COR-L47 (cell line): ENCODE measurements around the gene ZBED2.

ENCODE experiments used
- DNase-seq: peaks from one replicate; lab custom pipeline; 2025; lab: John Stamatoyannopoulos, UW

Gene ZBED2

DNA sequence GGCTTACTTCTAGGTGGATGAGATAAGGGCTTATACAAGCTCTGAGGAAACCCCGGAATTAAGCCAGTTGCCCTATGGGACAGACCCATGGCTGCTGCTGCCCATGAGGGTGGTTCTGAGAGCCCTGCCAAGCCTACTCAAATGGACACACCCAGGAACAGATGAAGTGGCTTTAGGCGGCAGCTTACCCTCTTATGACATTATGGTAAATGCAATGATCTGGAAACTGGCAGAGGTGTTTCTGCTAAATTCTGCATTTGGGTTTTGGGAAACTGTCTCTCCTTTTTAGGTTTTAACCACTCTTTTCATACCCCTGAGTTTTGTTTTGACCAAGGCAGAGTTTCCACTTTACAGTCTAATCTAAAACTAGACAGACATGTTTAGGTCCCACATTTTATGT lies 9.0 kb upstream of the ZBED2 start:
- no peak for DNase-seq

GRCh38 chr3:111603679-111604078 lies 8.5 kb upstream of the ZBED2 start:
- DNase-seq, result no peak

DNA sequence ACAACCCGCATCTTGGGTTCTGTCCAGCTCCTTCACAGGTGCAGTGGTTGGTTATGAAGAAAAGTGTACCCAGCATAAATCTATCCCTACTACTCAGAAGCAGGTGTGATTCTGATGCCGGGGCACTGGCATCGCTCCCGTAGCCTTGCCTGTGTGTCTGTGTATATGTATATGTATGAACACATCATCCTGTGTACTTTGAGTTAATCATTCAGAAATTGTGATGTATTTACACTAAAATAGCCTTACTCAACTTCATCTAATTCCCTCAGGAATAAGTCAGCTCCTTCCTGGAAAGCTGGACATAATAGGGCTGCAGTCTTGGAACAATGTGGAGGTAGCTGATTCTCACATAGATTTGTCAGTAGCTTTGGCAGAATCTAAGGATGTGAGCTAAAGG lies 6.7 kb upstream of the ZBED2 start:
- DNase-seq, result no peak

GRCh38 chr3:111598552-111598951 lies 3.4 kb upstream of the ZBED2 start:
- no peak for DNase-seq

DNA sequence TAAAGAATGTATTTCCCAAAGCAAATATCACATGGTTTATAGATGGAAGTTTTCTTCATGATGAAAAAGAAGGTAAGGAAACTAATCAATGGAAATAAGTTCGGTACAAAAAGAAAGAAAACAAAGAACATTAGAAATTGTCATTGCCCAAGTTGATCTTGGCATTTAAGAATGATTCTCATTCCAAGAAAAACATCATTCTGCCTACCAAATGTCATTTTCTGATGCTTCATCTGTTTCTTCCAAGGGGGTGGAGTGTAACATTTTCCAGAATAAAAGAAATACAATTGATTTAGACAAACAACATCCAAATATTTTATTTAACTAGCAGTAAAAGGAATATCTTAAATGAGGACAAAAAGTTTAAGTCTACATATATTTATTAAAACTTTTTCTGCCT lies 3.0 kb upstream of the ZBED2 start:
- DNase-seq, result no peak

GRCh38 chr3:111596328-111596727 lies 1.2 kb upstream of the ZBED2 start:
- no peak for DNase-seq

- DNase-seq, result no peak
Observed at GRCh38 chr3:111594781-111595180, 365 bp downstream of the ZBED2 start.

DNA sequence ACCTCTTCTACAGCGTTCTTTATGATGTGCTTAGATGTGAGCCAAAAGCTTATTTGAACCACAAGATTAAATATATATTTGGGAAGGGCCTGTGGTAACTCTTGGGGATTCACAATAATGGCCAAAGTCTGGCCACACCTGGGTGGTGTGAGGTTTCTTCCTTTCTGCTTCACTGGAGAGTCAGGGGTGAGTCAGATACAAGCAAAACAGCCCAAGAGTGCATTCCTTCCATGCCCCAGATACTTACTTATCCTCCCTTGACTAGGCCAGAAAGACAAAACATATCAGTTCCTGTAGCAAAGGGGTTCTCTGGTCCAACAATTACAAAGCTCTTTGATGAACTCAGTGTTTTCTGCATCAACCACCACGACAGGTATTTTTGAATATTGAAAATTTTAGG lies 941 bp downstream of the ZBED2 start:
- DNase-seq, result no peak

- no peak for DNase-seq
Observed at GRCh38 chr3:111593666-111594065, 1.5 kb downstream of the ZBED2 start.

GRCh38 chr3:111592936-111593335 lies 2.2 kb downstream of the ZBED2 start:
- DNase-seq, result no peak

DNA sequence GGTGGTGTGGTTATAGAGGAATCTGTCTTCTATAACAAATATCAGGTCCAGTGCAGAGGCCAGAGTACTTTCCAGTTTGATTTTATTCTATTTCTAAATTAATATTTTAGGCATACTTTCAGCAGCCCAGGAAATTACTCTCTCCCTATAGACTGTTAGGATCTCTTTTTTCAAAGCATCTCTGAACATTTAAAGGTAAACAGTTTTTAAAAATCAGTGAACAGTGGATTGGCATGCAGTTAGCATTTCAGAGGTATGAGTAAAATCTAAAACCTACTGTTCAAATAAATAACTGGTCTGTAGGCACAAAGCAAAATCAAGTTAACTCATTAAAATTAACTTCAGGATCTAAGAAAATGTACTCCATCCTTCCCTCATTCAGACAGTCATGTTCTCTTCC lies 3.0 kb downstream of the ZBED2 start:
- DNase-seq, result no peak

DNA sequence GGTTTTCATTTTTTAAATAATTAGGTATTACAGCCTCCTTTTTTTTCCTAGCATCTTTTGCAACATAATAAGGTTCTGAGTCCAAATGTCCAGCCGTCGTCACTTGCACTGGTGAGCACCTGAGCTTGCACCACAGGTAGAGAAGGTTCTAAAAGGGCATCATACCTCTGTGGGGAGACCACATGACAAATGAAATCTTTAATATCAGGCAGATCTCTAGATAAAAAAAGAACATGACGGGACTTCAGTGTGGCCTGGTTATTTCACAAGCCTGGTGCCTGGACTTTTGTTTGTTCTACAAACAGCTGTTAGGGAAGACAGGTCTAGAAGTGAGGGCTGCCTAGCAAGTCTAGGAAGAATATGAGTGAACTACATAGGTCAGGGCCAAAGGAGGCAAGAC lies 3.6 kb downstream of the ZBED2 start:
- no peak for DNase-seq

- DNase-seq, result no peak
Observed at GRCh38 chr3:111590143-111590491, 5.0 kb downstream of the ZBED2 start.

DNA sequence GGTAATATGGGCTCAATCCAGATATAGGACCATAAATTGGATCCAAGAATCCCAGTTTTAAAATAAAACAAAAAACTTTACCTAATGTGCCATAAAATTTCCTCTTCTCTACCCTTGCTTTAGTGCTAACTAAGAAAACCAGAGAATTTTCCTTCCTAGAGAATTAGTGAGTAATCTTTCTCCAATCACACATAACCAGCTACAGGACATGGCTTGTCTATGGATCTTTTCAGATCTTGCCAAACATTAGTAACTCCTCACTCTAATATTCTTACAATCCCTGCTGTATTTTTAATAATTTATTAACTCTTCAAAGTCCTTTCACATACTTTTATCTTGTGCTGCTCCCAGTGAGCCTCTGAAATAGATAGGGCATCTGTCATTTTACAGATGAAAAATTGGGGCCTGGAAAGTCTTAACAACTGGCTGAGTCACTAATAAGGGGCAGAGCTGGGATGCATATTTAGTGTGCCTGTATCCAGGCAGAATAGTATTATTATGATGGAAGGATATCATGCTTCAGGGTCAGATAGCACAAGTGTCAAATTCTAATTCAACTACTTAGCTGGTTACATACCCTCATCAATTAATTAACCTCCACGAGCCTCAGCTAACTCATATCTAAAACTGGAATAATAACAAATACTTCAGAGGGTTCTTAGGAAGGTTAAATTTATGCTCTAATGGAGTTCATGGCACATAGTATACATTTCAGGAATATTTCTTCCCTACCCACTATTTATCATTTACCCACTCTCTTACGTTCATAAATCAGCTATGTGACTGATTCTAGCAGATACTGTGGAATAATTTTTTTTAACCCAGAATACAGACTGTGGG lies 5.6 kb downstream of the ZBED2 start:
- DNase-seq, result no peak

DNA sequence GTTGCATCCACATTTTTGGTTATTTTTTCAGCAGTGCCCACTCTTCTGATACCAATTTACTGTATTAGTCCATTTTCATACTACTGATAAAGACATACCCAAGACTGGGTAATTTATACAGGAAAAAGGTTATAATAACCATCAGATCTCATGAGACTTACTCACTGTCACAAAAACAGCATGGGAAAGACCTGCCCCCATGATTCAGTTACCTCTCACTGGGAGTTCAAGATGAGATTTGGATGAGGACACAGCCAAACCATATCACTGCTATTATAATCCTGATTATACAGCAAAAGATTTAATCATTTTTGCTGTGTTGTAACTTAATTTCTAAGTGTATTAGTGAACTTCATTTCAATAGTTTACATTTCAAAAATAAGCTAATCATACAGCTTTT lies 6.6 kb downstream of the ZBED2 start:
- DNase-seq, result no peak

GRCh38 chr3:111585217-111585616 lies 9.9 kb downstream of the ZBED2 start:
- DNase-seq, result no peak

DNA sequence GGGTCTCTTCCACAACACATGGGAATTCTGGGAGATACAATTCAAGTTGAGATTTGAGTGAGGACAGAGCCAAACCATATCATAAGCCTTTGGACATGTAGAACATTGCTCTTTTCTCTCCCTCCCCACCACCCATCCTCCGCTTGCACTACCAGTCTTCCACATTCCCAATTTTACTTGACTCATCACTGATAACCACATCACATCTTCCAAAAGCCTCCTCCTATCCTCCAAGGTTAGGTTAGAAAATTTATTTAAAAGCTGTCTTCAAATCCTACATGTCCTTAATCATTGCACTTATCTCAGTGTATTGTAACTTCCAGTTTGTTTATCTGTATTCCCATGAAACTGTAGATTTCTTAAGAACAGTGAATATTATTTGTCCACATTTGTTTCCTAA lies 10.4 kb downstream of the ZBED2 start:
- DNase-seq, result no peak

DNA sequence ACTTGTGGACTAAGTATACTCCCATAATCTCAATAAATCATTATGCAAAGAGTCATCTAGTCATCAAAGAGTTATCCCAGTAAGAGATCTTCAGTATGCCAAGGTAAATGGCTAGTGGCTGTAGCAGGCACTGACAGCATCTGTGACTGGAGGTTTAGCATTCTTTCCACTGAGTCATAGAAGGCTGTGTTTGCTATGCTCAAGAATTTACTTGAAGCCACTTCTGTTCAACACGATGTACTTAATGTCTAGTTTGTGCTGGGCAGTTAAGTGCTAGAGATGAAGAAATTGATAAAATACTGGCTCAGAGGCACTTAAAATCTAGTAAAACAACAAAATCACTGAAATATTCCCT lies 13.0 kb downstream of the ZBED2 start:
- DNase-seq, result no peak

DNA sequence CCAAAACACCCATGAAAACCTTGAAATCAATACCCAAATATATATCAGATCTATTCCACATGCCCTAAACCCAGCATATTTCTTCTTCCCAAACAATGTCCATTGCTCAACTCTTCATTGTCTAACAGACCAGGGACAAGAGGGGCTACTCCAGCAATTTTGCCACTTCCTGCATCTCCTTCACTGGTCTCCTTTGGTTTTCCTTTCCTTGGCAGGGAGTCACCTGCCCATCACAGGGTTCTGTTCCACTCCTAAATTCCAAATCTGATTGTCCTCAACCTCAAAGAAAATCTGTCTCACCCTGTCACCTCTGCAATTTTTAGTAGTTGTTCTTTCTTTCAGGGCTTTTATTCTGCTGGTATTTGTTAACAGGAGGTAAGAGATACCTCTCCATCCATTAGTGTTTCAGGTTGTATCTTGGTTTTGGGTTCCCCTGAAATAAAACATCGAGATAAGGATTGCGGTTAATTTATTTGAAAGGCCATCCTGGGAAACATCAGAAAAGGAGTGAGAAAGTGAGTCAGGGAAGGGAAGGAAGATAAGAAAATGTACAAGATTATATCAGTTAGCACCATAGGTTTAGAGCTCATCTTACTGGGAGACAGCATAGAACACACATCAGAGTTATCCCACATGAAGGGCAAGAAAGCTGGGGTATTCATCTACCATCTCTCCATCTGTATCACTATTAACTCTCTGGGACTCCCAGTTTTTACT lies 13.6 kb downstream of the ZBED2 start:
- no peak for DNase-seq

GRCh38 chr3:111579495-111579894 lies 15.7 kb downstream of the ZBED2 start:
- DNase-seq, result no peak

GRCh38 chr3:111578867-111579266 lies 16.3 kb downstream of the ZBED2 start:
- no peak for DNase-seq

- DNase-seq, result peak; percentile 77
Observed at GRCh38 chr3:111577798-111578685, 17.1 kb downstream of the ZBED2 start.

- DNase-seq, result no peak
Observed at GRCh38 chr3:111577113-111577512, 18.0 kb downstream of the ZBED2 start.
